ENCODE results near the gene NOB1.

Gene NOB1

DNA sequence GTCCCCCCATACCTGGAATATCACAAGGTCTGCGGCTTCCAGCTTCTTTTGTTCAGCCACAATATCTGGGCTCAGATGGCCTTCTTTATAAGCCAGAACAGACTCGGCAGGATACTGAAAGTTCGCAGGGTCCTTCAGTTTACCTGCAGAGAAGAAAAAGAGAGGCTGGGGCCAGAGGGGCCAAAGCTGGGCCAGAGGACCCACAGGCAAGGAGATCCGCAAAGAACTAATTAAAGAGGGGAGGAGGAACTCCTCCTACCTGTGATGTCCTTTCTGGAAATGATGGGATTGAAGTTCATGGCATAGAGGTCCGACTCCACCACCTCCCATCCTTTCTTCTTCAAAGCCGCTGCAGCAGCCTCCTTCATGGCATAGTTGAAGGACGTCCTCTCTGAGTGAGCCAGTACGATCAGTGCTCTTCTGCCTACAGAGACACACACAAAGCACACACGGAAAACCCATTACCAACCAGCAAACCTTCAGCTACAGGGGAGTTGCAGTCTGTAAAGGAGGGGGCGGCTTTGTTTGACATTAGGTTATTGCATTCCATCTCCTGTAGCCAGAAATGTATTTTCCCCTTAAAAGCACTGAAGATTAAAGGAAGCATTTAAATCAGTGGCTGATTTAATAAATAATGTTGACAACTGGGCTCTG is 36.5 kb downstream of the NOB1 start:
- DNase-seq, result no peak

DNA sequence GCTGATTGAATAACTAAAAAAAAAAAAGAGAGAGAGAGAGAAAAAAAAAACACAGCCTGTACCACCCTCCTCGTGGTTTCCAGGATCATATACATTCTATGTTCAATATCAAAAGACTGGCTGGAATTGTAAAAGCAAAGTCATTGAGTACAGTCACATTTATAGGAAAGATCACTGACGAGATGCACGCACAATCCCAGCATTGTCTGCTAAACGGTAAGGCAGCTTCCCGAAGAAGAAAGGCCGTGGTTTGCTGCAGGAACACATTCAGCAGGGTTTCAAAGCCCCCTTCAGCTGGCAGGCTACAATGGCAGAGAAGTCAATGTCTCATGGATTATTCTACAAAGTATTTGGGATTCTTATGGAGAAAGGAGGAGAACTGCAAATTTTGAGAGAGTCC is 37.7 kb downstream of the NOB1 start:
- no peak for DNase-seq

DNA sequence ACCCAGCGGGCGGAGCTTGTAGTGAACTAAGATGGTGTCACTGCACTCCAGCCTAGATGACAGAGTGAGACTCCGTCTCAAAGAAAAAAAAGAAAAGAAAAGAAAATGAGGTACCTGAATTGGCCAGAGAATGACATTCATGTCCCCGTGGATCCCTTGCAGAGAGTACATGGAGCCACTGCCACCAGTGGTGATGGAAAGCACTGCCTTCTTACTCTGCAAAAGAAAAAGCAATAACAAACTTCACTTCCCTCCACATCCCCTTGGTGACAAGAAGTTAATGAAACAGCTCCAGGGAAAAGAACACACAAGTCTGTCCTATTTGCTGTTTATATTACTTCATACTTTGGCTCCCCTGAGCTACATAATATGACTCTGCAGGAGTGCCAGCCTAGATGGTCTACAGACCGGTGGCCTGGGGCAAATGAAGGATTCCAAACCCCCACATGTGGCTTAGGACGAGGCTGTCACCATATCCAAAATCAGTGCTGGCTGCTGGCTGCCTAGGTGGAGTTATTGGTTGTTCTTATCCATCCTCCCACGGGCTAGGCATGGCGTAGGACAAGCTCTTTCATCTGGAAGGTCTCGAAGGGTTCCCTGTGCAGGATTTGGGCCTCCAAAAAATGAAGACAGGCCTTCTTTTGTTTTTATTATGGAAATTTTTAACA is 41.7 kb downstream of the NOB1 start:
- DNase-seq, result no peak

DNA sequence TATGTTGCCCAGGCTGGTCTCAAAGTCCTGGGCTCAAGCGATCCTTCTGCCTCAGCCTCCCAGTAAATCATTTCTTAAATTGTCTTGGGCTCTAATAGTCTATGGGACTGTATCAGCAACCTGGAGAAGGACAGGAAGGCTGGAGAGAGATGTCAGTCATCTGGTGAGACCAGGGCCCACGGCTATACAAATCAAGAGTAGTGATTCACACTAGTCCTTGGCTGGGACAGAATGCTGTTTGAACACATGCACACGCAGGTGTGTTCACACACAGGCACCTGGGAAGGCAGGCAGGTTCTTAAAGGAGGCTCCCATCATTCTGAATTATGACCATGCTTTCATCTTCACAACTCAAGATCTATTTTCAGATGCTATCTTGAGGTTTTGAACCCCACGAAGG is 42.4 kb downstream of the NOB1 start:
- no peak for DNase-seq

DNA sequence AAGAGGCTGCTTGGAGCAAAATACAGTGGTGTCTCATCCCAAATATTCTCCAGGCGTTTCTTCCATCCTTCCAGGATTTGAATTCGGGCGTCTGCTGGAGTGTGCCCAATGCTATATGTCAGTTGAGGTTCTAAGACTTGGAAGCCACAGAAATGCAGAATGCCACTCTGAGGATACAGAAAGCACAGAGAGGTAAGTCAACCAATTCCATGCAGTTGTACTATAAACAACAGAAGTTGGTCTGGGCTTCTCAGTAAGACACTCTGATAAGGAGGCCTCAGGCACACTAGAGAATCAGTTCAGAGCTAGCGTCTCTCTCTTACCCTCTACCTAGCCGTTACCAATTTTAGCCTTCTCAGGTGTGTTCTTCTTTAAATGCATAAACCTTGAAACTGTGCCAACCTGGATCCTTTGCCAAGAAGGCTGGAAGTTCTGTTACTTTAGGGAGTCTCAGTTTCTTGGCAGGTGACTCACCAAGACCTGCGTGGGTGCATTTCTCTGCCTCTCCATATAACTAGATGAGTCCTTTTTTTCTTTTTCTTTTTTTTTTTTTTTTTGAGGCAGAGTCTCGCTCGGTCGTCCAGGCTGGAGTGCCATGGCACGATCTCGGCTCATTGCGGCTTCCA is 43.5 kb downstream of the NOB1 start:
- no peak for DNase-seq

DNA sequence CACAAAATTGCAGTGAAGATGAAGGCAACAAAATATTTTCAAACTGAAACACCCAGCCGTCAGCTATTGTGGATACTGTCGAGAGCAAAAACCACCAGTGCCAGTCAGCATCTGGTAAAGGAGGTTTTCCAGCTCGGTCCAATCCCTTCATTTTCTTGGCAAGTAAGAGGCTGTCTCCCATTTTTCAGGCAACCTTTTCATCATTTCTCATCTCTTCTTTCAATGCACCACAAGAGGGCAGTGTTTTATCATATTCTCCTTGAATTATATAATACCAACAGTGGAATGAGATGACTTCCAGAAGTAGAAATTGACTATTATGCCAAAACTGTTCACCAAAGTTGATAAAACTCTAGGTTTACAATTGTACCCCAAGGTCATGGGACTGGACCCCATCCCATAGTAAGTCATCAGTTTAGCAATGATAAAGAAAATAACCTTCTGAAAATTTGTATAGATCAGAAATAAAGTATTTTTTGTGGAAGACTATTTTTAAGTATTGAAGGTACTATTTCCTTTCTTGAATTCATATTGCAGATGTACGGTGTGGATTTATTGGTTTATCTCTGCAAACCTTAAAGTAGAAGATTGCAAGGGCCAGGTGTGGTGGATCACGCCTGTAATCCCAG is 45.2 kb downstream of the NOB1 start:
- DNase-seq, result no peak

DNA sequence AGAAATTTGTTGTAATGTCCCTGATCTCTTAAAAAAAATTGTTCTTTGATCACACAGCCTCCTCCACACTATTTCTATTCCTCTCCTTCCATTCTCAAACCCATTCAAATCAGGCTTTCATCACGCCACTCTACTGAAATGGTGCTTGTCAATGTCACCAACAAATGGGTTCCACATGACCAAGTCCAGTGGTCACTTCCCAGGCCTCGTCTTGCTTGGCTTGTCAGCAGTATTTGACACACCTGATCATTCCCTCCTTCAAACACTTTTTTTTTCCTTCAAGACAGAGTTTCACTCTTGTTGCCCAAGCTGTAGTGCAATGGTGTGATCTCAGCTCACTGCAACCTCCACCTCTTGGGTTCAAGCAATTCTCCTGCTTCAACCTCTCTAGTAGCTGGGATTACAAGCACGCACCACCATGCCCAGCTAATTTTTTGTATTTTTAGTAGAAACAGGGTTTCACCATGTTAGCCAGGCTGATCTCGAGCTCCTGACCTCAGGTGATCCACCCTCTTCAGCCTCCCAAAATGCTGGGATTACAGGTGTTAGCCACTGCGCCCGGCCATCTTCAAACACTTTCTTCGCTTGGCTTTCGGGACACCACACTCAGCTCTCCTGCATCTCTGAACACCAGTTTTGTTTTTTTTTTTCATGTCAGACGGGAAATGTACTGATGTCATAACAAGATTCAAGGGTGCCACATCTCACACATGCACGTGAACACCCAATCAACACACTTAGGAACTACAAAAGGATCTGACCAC is 46.6 kb downstream of the NOB1 start:
- no peak for DNase-seq

DNA sequence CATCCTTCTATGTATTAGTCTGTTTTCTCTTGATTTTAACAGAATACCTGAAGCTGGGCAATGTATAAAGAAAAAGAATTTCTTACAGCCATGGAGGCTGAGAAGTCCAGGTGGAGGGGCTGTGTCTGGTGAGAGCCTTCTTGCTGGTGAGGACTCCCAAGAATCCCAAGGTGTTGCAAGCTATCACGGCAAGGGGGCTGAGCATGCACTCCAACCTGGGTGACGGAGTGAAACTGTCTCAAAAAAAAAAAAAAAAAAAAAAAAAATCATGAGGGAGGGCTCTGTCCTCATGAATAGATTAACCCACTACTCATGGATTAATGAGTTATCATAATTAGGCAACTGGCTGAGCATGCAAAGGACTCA is 47.8 kb downstream of the NOB1 start:
- DNase-seq, result no peak

DNA sequence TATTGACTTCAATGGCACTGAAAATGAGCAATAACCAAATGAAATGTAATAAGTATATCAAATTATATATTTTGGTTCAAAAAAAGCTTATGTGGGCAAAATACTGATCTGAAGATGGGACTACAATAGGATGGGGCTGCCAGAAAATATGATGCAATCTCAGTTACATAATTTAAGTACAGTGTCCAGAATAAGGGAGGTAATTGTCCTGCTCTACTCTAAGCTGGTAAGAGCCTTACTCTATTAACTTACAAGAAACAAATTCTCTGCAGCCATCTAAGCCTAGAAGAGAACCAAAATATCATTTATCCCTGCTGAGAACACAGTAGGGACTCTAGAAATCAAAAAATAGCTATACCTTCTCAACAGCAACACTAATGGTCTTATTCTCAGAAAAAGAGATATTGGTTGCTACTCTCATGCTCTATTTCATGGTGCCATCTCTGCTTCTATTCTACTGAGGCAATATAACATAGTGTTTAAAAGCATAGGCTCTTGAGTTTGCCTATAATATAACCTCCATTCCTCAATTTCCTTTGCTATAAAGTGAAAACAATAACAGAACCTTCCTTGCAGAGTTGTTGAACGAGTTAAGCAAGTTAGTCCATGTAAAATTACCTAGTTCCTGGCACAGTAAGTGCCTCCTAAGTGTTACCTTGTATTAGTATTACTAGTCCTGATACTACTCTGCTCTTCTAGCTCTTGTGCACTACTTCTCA is 48.3 kb downstream of the NOB1 start:
- no peak for DNase-seq

DNA sequence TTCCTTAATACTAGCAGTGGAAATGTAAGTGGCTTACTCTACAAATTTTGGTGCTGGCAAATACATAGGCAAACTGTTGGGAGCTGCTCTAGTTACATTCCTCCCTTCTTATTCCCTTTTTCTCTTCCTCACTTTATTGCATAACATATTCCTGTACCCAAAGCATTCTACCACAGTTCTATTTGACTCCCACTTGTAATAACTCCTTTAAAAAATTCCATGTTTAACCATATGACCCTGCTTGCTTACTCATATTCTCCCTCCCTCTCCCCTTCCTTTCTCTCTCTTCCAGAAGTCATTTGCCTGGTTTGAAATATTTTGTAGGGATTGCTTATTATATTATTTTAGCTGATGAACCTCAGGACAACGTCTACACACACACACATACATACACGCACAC is 51.1 kb downstream of the NOB1 start:
- DNase-seq, result no peak

DNA sequence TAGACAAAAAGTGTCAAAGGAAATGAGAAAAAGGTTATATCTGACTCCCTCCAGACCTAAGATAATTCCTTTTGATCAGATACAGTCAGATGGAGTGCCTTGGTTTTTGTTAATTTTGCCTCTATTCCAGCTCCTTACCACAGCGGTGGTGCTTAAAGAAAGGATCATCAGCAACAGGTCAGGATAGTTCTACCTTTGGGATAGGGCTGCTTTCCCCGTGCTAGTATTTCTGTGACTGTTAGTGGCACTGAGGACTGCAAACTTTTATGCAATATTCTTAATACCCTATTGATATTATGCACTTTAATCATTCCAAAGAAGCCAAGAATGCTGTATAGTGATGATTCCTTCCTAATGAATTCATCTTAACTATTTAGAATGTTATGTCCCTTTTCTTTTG is 52.9 kb downstream of the NOB1 start:
- no peak for DNase-seq

DNA sequence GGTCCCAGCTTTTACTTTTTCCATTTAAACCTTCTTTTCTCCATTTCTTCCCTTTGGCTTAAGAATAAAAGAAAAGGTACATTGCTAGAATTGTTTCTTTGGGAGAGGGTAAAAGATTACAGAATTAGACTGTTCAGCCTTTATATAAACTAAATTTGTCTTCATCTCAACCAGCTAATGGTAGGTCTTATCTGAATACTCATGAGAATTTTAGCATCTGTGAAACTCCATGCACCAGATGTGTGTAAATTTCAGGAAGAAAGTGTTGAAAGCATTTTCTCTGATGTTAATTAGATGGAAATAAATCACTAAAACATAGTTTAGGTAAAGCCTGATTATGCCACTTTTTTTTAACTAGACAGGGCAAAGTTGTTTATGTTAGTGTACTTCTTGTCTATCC is 53.3 kb downstream of the NOB1 start:
- no peak for DNase-seq

DNA sequence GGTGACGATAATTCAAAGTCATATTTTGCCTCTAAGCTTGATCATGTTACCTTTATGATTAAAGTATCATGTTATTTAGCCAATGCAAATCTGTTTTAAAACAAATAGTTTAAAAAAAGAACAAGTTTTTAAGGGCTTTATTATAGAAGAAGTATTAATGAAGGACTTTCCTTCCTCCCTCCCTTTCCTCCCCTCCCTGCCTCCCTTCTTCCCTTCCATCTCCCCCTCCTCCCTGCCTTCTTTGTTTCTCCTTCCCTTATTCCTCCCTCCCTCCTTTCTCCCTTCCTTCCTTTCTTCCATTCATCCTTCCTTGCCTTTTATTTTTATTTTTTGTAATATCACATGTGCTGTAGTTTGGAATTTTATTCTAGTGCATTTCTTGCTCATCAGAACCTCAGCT is 54.8 kb downstream of the NOB1 start:
- no peak for DNase-seq

DNA sequence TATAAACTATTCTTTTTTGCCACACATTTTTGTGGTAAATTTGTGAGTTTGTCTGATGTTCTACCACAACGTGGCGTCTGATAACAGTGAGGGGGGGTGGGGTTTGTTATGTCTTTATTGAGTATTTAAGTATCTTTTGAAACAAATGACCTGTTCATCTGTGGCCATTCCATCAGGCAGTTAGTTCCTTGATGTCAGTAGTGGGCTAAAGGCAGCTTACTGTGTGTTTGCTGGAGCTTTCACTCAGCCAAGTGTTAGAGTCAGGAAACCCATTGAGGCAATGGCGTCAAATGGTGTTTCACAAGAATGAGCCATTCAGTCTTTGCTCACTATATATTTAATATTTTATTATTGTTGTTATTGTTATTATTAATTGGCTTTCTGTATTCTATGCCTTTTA is 56.3 kb downstream of the NOB1 start:
- no peak for DNase-seq

DNA sequence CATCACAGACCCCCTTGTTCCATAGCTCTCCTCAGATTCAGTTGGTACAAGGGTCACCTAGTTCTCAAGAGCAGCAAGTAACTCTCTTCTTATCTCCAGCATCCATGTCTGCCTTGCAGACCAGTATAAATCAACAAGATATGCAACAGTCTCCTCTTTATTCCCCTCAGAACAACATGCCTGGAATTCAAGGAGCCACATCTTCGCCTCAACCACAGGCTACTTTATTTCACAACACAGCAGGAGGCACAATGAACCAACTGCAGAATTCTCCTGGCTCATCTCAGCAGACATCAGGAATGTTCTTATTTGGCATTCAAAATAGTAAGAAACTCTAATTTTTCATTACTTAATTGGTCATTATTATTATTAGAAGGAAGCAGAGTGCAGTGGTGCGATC is 60.8 kb downstream of the NOB1 start:
- DNase-seq, result no peak

DNA sequence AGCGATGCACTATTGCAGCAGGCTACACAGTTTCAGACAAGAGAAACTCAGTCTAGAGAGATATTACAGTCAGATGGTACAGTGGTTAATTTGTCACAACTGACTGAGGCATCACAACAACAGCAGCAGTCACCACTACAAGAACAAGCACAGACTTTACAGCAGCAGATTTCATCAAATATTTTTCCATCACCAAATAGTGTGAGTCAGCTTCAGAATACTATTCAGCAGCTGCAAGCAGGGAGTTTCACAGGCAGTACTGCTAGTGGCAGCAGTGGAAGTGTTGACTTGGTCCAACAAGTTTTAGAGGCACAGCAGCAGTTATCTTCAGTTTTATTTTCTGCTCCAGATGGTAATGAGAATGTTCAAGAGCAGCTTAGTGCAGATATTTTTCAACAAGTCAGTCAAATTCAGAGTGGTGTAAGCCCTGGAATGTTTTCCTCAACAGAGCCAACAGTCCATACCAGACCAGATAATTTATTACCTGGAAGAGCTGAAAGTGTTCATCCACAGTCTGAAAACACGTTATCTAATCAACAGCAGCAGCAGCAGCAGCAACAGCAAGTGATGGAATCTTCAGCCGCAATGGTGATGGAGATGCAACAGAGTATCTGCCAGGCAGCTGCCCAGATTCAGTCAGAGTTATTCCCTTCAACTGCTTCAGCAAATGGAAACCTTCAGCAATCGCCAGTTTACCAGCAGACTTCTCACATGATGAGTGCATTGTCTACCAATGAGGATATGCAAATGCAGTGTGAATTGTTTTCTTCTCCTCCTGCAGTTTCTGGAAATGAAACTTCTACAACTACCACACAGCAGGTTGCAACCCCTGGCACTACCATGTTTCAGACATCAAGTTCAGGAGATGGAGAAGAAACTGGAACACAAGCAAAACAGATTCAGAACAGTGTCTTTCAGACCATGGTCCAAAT is 62.5 kb downstream of the NOB1 start:
- no peak for DNase-seq

All from effector CD4-positive, alpha-beta T cell (primary cell).